GM18867 (cell line): Measurements from ENCODE around the gene RPGR.

Experiments
- ATAC-seq: cut with Tn5 transposase; IDR thresholded peaks from one replicate; pipeline ENCODE4 v1.9.1; 2021; ENCODE audit warnings: mild to moderate bottlenecking, moderate library complexity; ENCODE audit not compliant: unreplicated experiment

The RPGR gene, protein sequence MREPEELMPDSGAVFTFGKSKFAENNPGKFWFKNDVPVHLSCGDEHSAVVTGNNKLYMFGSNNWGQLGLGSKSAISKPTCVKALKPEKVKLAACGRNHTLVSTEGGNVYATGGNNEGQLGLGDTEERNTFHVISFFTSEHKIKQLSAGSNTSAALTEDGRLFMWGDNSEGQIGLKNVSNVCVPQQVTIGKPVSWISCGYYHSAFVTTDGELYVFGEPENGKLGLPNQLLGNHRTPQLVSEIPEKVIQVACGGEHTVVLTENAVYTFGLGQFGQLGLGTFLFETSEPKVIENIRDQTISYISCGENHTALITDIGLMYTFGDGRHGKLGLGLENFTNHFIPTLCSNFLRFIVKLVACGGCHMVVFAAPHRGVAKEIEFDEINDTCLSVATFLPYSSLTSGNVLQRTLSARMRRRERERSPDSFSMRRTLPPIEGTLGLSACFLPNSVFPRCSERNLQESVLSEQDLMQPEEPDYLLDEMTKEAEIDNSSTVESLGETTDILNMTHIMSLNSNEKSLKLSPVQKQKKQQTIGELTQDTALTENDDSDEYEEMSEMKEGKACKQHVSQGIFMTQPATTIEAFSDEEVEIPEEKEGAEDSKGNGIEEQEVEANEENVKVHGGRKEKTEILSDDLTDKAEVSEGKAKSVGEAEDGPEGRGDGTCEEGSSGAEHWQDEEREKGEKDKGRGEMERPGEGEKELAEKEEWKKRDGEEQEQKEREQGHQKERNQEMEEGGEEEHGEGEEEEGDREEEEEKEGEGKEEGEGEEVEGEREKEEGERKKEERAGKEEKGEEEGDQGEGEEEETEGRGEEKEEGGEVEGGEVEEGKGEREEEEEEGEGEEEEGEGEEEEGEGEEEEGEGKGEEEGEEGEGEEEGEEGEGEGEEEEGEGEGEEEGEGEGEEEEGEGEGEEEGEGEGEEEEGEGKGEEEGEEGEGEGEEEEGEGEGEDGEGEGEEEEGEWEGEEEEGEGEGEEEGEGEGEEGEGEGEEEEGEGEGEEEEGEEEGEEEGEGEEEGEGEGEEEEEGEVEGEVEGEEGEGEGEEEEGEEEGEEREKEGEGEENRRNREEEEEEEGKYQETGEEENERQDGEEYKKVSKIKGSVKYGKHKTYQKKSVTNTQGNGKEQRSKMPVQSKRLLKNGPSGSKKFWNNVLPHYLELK

DNA sequence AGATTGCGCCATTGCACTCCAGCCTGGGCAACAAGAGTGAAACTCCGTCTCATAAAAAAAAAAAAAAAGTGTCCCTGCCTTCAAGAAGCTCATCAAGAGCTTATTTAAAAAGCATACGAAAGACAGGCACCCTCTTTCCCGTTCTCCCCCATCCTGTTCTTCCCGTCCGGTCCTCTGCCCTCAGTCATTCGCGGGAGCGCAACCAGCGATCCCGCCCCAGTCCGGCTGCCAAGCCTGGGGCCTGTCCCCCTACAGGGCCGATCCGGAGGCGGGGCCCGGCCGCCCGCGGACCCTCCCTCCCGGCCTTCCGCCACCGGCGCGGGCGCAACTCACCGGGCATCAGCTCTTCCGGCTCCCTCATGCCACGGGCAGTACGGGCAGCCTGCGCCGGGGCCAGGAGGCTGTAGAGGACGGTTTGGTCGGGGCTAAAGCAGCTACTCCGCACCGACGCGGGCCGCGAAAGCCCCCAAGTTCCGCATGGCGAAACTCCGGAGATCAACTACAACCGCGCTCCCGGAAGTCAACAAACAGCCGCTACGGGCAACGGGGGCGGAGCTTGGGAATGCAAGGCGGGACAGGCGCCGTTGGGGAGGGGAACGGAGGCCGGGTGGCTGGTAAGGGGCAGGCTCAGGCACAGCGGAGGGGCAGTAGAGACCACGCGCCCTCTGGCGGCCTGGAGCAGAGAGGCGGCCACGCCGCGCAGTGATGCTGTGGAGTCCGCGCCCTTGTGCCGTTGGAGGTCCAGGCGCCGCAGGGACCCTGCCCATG is at the start of gene RPGR:
Gene RPGR (minus strand): TSS at position 503 of the 768 bp plus-strand sequence. CDS start 142 bp downstream, at position 361.
- peak; percentile 91 for ATAC-seq

DNA sequence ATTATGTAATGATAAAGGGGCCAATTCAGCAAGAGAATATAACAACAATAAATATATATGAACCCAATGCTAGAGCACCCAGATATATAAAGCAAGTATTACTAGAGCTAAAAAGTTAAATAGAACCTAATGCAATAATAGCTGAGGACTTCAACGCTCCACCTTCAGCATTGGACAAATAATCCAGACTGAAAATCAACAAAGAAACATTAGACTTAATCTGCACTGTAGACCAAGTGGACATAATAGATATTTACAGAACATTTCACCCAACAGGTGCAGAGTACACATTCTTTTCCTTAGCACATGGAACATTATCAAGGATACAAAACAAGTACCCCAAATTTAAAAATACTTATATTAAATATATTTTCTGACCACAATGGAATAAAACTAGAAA is 49.4 kb upstream of the RPGR start:
- ATAC-seq: no peak

DNA sequence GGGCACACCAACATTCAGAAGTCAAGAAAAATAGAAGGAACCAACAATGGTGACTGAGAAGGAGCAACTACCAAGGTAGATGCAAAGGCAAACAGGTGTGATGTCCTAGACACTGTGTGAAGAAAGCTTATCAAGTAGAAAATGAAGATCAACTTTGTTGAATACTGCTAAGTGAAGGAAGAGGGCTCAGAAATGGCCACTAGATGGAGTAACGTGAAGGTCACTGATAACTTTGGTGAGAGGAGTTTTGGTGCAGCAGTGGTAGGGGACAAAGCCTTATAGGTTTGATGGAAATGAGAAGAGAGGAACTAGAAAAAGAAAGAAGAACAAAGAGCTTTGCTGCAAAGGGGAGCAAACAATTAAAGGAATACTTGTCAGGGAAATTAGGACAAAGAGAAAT is 48.6 kb upstream of the RPGR start:
- ATAC-seq: peak; percentile 62

DNA sequence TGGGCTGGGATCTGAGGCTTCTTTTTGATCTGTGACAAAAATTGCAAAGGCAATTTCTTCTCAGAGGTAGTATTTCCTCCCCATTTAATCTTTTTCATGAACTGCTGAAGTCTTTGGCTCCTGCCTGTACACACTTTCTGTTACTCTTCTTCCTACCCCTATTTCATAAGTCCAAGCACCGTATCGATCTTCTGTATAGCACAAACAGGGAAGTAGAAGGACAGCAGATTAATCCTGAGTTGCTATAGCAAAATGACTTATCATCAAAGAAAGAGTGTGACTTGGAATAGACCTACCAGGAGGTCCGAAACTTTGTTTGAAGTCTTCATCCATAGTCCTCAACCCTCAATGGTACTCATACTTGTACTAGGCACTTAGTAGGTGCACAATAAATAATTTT is 47.1 kb upstream of the RPGR start:
- no peak for ATAC-seq

DNA sequence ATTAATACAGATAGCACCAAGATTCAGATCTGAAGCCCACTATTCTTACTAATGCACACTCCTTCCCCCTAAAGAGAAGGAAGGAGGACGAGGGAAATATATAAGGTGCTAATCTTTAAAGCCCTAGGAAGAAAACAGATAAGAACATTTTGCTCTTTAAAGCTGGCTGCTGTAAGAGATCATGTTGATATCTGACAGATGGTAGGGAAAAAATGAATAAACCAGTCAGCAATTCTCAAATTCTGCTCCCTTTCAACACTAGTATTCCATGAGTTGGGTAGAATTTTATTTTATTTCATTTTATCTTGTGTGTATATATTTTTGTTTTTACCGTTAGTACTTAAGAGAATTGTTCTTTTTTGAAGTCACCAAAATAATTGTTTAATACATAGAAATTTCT is 44.3 kb upstream of the RPGR start:
- ATAC-seq: no peak

DNA sequence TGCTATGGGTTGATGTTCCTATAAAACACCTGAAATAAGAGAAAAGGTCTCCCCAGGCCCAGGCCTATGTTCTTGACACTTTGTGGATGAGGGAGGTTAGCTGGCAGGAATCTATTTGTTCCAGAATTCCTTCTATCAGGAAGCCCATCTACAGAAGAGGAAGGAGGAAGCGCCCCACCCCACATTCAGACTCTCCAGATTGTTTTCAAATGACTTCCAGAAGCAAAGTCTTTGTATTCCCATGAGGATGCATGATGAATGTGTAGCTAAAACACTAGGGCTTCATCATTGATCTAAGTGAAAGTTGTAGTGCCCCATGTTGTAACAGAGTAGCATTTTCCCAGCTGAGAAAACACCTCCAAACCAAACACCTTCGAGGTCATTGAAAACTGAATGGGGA is 41.5 kb upstream of the RPGR start:
- no peak for ATAC-seq

DNA sequence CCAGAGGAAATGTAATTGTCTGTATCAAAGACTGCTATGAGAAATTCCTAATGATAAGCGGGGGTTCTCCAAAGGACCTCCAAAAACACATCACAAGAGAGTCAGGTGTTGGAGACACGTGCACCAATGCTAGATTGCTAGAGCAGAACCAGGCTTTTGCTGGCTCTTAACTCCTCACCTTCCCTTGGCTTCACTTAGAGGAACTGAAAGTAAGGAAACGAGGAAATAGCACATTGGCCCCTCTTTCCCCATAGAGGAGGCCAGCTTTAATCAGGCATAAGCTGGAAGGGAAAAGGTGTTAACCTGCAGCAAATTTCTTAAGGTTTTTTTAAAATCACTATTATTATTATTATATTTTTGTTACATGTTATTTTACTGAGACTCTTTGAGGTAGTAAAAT is 38.6 kb upstream of the RPGR start:
- no peak for ATAC-seq

DNA sequence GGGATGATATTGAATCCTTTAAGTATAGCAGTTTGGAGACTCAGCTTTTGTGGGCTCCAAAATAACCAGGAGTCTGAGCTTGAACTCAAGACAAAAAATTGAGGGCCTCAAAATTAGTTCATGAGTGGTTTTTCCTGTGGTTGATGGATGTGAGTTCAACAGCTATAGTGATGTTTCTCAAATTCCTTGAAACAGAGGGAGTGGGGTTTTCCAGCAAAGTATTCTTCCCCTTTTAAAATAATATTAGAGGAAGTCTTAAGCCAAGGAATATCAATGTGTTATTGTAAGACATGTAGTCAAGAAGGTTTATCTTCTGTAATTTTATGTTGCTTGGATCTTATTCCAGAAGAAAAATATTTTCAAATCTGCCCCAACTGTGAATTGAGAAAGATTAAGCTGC is 35.7 kb upstream of the RPGR start:
- no peak for ATAC-seq

DNA sequence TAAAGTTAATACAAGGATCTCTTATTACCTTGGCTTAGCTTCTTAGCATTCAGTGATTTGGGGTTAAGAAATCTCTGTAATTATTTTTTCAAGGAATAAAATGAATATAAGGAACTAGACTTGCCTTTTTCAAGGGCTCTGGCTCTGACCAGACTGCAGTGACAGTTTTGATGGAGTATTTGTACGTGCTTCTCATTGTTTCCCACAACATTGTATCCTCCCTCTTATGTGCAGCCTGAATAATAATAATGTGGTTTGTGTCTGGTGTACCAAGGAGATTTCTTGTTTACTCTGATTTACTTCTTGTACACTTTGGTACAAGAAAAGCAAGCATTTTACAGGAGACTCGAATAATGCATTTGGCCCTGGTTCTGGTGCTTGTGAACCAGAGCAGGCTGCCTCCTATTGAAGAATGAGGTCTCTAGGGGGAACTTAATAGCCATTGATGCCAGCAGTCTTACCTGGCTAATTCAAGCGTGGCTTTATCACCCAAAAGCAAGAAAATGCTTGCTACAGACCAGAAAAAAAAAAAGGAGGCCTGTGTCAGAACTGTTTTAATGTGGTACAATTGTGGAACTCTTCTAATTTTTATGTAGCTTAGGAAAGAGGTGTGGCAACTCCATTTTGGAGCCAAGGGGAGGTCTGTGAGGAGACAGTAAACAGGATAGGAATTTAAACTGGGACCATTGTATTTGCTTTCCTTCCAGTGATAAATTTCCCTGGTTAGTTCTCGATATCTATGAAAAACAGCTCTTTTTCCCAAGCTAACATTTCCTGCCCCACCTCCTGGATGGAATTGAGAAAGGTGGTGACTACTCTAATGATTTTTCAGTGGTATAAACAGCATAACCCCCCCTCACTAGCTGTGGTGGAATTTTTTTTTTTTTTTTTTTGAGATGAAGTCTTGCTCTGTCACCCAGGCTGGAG is 30.7 kb upstream of the RPGR start:
- no peak for ATAC-seq

DNA sequence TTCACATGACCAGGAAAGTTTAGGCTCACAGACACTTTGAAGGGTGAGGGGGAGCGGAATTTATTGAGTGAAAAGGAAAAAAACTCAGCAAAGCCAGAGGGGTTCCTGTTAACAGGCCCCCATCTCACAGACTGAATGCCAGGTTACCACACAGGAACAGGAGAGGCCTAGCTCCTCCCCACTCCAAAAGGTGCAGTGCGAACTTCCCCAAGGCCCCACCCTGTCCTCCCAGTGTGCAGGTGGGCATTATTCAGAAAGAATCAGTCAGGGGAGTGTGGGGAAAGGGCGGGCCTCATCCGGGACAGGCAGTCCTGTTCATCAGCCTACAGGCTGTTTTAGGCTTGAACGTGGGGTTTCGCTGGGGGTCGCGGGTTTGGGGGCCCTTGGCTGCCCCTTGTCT is 29.1 kb upstream of the RPGR start:
- no peak for ATAC-seq

DNA sequence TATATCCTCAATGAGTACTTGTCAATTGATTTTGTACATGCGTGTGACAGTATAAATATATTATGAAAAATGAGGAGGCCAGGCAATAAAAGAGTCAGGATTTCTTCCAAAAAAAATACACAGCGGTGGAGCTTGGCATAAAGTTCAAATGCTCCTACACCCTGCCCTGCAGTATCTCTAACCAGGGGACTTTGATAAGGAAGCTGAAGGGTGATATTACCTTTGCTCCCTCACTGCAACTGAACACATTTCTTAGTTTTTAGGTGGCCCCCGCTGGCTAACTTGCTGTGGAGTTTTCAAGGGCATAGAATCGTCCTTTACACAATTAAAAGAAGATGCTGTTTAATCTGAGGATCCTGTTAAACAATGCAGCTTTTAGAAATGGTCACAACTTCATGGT is 25.1 kb upstream of the RPGR start, which contains the start of gene OTC:
Gene OTC (plus strand): TSS at position 243 of the 400 bp plus-strand sequence. CDS start 93 bp downstream, at position 336.
- no peak for ATAC-seq

DNA sequence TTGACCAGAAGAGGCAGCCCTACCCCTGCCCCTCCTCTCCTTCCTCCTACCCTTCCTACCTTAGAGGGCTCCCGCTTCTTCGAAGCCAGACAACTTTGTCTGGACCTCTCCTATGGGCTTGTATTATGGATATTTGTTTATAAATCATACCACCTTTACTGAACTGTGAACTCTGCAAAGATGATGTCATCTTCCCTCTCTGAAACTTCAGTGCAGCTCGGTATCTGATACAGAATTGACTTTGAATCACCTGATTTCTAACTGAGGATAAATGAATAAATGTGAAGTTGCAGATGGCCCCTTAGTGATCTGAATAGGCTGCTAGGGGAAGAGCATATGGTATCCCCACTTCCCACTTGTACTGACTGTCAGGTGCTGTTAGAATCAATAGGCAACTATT is 24.0 kb upstream of the RPGR start:
- ATAC-seq: no peak

DNA sequence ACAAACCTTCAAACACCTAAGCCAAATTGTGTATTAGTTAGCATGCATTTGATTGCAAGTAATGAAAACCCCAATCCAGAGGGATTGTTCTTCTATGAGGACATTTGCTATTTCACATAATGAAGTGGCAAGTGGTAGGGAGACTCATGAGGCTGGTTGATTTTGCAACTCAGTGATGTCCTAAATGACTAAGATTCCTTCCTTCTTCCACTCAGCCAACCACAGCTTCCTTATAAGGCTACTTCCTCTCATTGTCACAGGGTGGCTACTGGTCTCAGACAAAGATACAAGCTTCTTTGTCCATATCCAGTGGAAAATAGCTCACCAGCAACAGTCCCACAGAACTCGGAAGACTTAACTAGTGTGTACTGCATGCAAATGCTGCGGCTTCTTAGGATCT is 19.8 kb upstream of the RPGR start:
- peak; percentile 71 for ATAC-seq

DNA sequence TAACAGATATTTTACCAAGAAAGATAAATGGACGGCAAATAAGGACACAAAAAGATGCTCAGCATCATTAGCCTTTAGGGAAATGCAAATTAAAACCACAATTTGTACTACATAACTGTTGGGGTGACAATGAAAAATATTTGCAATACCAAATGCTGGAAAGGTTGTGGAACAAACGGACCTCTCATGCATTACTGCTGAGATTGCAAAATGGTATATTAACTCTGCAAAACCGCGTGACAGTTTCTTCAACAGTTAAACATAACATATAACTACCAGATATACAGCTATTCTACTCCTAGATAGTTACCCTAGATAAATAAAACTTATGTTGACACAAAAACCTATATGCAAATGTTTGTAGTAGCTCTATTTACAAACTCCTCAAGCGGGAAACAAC is 18.8 kb upstream of the RPGR start:
- no peak for ATAC-seq

DNA sequence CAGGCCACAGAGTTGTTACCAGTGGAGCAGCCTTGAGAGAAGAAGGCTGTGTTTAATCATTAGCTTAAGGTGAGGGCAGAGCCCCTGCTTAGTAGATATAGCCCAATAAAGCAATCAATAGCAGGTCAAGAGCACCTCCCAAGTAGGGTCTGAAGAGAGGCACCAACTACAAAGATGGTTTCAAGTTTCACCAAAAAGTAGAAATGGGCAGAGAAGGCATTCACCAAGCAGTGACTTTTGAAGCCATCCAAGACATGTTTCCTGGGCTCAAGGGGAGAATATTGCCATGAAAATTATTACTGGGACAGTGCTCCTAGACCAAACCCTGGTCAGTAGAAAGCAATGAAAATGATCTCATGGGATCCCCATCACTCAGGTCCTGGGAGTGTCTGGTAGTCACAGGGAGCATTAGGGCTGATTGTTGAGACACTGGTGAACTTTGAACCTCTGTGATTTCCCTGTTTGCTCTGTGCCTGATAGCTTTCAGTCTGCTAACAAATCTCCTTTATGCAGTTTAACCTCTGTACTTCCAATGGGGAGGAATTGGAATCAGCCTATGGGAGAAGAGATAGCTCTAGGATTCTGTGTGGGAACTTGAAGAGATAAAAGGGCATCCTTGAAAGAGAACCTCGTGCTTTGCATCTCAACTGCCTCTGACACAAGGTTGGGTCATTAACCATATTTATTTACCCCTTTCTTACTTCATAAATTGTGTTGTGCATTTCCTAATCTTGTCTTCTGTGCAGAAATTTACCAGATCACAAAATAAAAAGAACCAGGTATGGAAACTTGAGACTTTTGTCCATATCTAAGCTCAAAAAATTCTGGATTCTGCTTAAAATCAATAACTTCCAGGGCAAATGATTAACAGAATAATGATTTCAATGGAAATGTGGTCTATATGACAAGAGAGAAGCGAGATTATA is 15.8 kb upstream of the RPGR start:
- no peak for ATAC-seq

DNA sequence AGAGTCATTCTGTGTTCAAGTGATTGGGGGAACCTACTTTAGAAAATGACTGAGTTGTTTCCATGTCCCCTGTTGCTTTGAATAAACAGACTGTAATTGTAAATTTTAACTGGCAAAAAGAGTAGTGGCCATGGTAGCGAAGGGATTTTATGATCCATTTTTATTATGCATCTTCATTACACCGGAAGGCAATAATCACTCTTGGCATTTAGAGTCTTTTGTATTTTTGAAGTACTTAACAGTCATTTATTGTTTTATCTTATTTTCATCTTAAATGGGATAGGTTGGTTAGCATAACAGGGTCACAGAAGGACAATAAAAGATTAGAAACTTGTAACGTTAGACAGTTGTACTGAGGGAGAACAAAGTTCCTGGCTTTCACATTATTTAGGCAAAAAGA is 14.1 kb upstream of the RPGR start:
- ATAC-seq: no peak

DNA sequence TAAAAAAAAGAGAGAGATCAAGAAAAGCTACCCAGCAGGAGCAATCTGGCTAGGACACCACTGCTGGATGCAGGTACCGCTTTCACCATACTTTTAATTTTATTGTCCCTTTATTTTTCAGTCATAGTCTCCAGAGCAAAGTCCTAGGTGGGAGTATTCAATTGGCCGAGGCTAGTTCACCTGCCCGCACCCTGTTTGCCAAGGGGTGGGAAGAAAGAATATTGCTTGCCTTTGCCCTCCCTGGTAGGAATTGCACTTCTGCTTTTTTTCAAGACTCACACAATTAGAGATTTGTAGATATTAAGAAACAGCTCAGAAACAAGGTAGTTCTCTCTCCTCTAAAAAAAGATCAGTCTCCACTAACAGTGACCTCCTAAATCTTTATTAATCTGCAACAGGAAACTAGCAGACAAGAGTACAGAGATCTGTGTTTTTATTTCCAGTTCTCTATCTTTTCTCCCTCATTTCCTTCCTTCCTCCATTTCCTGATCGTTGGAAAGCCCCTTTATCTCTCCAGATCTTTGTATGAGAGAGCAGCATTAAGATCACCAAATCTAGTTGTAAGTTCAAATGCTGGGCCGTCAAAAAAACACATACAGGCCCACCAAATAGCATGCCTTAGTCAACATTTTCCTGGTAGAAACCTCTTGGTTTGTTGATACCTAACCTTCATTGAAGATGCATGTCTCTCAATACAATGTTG is 9.4 kb upstream of the RPGR start:
- ATAC-seq: no peak

DNA sequence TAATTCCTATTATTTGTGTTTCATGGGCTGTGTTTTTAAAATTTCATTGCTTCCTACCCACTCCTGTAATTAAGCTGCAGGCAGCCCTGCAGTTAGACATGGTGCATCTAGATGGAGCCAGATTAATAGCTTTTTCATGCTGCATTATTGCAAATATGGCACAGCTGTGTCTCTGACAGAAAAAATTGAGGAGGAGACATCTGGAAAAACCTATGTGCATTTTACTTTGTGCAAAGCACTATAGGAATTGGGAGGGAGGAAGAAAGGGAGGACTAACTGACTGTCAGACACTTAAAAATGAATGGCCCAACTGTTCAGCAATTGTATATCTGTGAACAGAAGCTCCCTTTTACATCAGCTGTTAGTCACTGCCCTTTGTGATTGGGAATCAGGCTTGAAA is 8.1 kb upstream of the RPGR start:
- ATAC-seq: no peak
